Progenitor cell of endocrine pancreas (in vitro differentiated cells): ENCODE results near the gene FRY. TPM values are rescaled to one million over a fixed set of nuclear protein-coding genes. Genes with fewer than 3 reads are reported as not detected.

Source experiments
- DNase-seq: peaks from one replicate; pipeline ENCODE4 v3.0.0; 2021; ENCODE audit warnings: low spot score; ENCODE audit not compliant: unreplicated experiment
- H3K27ac Mint-ChIP-seq: 2 replicates; pipeline ENCODE4 v1.8.0; 2021; ENCODE audit warnings: mild to moderate bottlenecking, moderate library complexity, mixed read lengths
- H3K27me3 Mint-ChIP-seq: 2 replicates; pipeline ENCODE4 v1.8.0; 2021; ENCODE audit warnings: mixed read lengths
- H3K36me3 Mint-ChIP-seq: 2 replicates; pipeline ENCODE4 v1.8.0; 2022; ENCODE audit warnings: mixed read lengths; ENCODE audit not compliant: insufficient read depth
- H3K4me1 Mint-ChIP-seq: 2 replicates; pipeline ENCODE4 v1.8.0; 2021; ENCODE audit warnings: low read depth, mixed read lengths
- H3K4me3 Mint-ChIP-seq: 2 replicates; pipeline ENCODE4 v1.8.0; 2021; ENCODE audit warnings: low read depth, mild to moderate bottlenecking, moderate library complexity, mixed read lengths
- H3K9me3 Mint-ChIP-seq: 2 replicates; pipeline ENCODE4 v1.8.0; 2021; ENCODE audit warnings: low read depth, mixed read lengths
- total RNA-seq: library from RNA; stranded (reverse); gene quantifications from 2 replicates; pipeline ENCODE4 v1.2.1, GENCODE V29; 2021
- TF ChIP-seq, protein P1 (sequence below): fragments of 200-600 bp; sonication (generic); IDR thresholded peaks from one replicate; pipeline ENCODE4 v1.5.0; 2021; ENCODE audit warnings: antibody characterized with exemption, mild to moderate bottlenecking; ENCODE audit not compliant: unreplicated experiment

Gene FRY
- total RNA-seq, 1 donor from 2014 or later = 14.3 TPM

DNA sequence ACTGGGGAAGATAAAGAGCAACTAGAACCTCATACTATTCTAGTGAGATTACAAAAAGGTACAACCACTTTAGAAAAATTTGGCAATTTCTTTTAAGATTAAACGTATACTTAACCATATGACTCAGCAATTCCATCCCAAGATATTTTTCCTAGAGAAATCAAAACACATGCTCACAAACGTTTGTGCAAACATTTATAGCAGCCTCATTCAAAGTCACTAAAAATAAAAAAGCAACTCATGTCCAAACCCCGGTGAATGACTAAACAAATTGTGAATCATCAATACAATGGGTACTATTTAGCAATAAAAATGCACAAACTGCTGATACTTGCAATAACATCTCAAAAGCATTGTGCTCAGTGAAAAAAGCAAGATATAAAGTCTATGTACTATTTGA is 121.5 kb downstream of the FRY start:
- Mint-ChIP-seq H3K4me1 (no peaks in the 10 kb centered on the region), H3K27ac (no peak overlapping the region), H3K27me3 (no peaks in the 10 kb centered on the region), H3K36me3 (no peaks in the 10 kb centered on the region), H3K4me3 (no peak overlapping the region), H3K9me3 (no peaks in the 10 kb centered on the region)
- TF ChIP-seq, protein P1, sequence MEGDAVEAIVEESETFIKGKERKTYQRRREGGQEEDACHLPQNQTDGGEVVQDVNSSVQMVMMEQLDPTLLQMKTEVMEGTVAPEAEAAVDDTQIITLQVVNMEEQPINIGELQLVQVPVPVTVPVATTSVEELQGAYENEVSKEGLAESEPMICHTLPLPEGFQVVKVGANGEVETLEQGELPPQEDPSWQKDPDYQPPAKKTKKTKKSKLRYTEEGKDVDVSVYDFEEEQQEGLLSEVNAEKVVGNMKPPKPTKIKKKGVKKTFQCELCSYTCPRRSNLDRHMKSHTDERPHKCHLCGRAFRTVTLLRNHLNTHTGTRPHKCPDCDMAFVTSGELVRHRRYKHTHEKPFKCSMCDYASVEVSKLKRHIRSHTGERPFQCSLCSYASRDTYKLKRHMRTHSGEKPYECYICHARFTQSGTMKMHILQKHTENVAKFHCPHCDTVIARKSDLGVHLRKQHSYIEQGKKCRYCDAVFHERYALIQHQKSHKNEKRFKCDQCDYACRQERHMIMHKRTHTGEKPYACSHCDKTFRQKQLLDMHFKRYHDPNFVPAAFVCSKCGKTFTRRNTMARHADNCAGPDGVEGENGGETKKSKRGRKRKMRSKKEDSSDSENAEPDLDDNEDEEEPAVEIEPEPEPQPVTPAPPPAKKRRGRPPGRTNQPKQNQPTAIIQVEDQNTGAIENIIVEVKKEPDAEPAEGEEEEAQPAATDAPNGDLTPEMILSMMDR = no peak
- no peak for DNase-seq

DNA sequence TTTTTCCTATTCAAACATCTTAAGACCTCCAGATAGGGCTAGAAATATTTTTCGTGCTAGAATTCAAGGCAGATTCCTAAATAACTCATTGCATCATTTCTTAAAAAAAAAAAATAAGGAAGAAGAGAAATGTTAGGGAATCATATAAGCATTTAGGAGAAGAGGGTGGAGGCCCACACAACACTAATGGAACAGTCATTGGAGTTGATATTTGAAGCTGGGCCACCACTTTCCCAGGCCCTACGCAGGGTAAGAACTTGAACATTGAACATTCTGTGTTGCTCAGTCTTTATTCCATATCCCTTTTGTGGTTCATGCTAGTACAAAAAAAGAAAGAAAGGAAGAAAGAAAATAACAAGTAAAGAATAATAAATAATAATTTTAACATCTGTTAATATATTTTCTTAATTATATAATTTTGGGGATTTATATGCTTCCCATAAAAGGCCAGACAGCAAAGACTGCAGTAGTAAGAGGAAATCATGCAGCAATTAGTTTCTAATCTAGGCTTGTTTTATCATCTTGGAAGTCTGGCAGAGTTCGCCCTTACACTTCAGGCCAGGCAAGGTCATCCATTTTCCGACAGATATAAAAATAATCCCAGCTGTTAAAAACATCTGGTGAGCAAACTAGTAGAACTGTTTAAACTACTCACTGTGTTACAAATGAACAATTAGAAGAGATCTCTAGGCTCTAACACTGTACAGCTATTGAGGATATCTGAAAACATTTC is 127.7 kb downstream of the FRY start:
- H3K4me3 Mint-ChIP-seq = no peak overlapping the region

DNA sequence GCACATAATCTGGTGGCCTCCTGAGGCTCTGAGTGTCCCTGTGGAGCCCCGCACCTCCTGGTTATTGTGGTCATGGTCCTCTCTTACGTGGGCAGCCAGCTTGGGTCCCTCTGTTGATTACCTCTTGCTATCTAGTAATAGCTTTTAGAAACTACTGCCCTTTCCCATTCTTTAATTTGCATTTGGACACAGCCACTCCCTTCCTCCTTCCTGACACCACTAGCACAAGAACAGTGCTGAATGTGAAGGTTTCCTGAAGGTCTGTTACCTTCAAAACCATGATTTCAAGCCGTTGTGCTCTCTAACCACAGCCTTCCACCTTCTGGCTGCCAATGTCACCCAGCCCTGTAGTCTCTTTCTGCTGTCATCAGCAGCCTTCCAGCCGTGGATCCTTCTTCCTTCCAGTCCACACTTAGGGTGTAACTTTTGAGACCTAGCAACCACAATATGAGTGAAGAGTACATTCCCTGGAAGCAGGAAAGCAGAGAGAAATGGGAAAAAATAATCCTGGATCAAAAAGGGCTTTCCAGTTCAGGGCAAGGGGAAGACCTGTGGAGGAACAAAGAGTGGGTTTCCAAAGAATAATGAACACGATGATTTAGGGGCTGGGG is 130.9 kb downstream of the FRY start:
- no peaks in the 10 kb centered on the region for H3K4me1 Mint-ChIP-seq

More for the DNA sequence above, 127.7 kb downstream of the FRY start:
- TF ChIP-seq, protein P1 = no peak
- H3K27me3 Mint-ChIP-seq = no peaks in the 10 kb centered on the region
- no peaks in the 10 kb centered on the region for H3K4me1 Mint-ChIP-seq
- H3K36me3 Mint-ChIP-seq = no peaks in the 10 kb centered on the region
- no peak overlapping the region for H3K27ac Mint-ChIP-seq
- no peaks in the 10 kb centered on the region for H3K9me3 Mint-ChIP-seq
- no peak for DNase-seq

DNA sequence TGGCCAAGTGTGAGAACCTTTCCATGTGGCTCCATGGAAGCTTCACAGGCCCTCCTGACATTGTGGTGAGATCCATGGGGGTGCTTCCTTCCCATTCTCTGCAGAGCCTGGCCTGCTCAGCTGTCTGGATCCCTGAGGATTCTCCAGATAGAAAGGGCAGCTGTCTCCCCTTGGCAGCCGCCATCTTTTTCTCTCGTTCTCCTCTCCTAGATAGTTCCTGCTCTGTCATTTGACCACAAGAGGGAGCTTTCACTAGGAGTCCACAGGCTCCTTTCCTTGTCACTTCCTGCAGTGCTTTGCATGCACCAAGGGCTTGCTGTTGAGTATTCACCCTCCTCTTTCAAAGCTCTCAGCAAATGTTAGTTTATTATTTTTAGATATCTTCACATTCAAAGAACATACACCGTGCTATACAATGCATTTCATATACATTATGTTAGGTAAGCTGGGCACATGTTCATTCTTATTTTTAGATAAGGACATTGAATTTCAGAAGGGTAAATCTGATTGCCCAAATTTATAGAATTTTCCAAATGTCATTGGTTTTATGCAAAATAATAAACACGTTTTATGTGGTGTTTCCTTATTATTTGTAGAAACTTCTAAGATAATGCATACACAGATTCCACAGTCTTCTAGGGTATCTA is 133.2 kb downstream of the FRY start:
- TF ChIP-seq, protein P1 = peak; percentile 65
- Mint-ChIP-seq H3K36me3 (no peaks in the 10 kb centered on the region), H3K27me3 (no peaks in the 10 kb centered on the region), H3K4me1 (peaks cover 14% of the 10 kb centered on the region), H3K4me3 (no peak overlapping the region), H3K9me3 (no peaks in the 10 kb centered on the region), H3K27ac (peak overlapping the region; percentile 6)
- peak; percentile 14 for DNase-seq

More for the DNA sequence above, 130.9 kb downstream of the FRY start:
- no peaks in the 10 kb centered on the region for H3K9me3 Mint-ChIP-seq
- DNase-seq = no peak
- H3K27me3 Mint-ChIP-seq = no peaks in the 10 kb centered on the region
- peak overlapping the region; percentile 11 for H3K27ac Mint-ChIP-seq
- TF ChIP-seq, protein P1 = no peak
- H3K4me3 Mint-ChIP-seq = no peak overlapping the region
- H3K36me3 Mint-ChIP-seq = no peaks in the 10 kb centered on the region

DNA sequence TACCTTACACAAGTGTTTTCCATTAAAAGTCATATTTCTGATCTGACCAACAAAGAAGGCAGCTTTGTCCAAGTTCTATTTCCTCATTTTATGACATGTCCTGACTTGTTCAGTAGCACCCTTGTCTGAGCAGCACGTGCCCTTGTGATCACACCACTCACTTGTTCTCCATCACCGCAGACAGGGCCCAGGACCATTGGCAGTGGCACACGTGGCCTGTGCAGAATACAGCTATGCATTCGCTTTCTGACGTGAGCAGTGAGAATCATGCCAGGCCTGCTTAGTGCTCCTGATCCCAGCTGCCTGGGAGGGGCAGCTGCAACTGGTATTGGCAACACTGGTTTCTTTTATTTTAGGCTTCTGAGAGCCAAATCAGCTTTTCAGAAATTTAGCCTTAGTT is 134.2 kb downstream of the FRY start:
- TF ChIP-seq, protein P1 = no peak
- Mint-ChIP-seq H3K27me3 (no peaks in the 10 kb centered on the region), H3K4me3 (no peak overlapping the region), H3K9me3 (no peaks in the 10 kb centered on the region), H3K36me3 (no peaks in the 10 kb centered on the region), H3K27ac (no peak overlapping the region), H3K4me1 (peaks cover 14% of the 10 kb centered on the region)
- DNase-seq = no peak
